ENCODE results near the gene RGS6.

- TF ChIP-seq POLR2A (IDR thresholded peaks at IDR 0.05; ENCODE audit: low read depth, low read length) (no peak), TAF1 (IDR thresholded peaks at IDR 0.05; ENCODE audit: low read depth, low read length) (no peak), POLR2AphosphoS5 (IDR thresholded peaks at IDR 0.05; ENCODE audit: low read depth, low read length) (no peak), SPI1 (IDR thresholded peaks at IDR 0.05; ENCODE audit: low read depth, low read length) (no peak), PAX5 (IDR thresholded peaks at IDR 0.05; ENCODE audit: insufficient read depth, low read length, severe bottlenecking) (no peak), POU2F2 (IDR thresholded peaks at IDR 0.05; ENCODE audit: low read depth, low read length) (no peak)
These were observed 596.6 kb downstream of the RGS6 start for GRCh38 chr14:72528863-72529175.
